Measurements from ENCODE around the gene GUCA1C.

GUCA1C gene

DNA sequence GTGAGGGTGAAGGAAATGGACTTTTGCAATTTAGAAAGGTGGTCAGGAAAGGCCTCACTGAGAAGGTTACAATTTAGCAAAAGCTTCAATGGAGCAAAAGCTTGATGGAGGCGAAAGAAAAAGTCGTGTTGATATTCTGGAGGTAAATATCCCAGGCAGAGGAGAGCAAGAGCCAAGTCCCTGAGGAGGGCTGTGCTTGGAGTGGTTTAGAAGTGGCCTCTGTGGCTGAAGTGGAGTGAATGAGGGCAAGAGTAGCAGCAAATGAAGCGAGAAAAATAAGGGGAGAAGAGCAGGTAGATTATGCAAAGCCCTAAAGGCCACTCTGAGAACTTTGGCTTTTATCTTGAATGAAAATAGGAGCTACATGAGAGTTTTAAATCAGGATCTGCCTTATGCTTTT lies 54.1 kb downstream of the GUCA1C start:
- DNase-seq, result no peak

DNA sequence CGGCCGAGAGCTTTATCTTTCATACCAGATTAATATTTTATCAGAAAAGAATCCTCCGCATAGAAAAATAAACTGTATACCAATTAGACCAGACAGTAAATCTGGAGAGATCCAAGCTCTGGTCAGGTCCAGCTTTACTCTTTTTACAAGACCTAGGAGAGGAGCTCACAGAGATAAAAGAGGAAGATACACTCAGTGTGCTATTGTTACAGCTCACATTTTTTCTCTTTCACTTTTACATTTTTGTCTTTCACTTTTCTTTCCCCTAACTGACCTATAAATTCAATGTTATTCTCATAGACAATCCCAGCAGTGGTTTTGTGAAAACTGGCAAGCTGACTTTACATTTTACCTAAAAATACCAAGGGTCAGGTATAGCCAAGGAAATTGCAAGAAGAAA lies 55.8 kb downstream of the GUCA1C start:
- no peak for DNase-seq

DNA sequence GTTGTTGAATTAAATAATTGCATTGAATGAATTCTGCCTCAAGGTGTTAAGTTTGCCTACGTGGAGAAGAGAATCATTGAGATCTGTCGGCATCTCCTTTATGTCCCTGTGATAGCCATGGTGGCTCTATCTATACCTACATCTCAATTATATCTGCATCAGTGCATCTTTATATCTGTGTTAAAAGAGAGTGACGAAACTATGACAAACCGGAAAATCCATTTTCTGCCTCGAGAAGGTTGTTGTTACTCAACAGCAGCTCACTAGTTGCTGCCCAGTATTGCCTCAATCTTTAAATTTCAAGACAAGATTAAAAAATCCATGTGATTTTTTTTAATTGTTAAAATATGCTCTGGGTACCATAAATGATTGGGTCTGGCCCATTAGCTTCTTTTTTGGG lies 58.7 kb downstream of the GUCA1C start:
- no peak for DNase-seq

DNA sequence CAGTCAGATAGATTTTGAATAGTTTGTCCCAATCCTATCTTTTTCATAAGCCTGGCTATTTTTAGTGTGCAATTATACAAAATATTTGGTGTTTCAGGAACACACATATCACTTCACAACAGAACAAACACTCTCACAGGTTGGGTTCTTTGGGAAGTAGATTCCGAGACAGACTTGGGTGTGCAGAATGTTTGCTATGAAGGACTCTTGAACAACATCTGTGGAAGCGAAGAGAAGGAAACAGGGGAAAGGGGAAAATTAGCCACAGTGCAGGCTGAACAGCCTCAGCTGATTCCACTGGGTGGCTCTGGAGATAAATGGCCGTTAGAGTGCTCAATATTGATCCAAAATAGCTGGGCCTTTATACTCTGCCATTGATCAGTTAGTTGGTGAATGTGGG lies 61.8 kb downstream of the GUCA1C start:
- no peak for DNase-seq

DNA sequence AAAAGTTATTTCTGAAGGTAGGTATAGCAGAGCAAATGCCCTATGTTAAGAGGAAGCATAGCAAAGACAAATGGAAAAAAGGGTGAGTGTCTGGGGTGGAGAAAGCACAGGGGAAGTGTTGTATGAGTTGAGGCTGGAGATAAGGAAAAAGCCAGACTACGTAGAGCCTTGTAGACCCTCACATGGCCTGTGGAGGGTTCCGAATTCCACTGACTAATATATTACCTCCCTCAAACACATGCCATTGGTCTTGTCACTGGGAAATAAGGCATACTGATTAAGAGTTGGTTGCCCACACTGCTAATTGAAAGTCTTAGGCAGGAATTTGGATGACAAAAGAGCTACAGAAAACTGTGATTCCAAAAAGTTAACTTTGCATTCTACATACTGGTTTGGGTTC lies 65.9 kb downstream of the GUCA1C start:
- DNase-seq, result no peak

DNA sequence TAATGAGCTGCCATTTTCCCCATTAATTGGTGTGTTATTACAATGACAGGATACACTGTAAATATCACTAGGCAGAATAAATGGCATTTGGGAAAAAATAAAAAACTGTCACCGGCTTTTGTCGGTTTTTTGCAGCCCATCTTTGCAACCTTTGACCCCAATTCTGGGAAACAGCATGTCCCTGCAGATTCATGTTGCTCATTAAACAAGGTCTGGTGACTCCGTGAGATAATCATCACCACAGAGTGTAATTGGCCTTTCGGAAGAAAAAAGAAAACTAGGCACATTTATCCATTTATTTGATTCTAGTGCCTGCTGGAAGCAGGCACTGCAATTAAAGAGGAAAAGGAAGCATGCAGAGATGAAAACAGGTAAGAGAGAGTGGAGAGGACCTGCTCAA lies 66.6 kb downstream of the GUCA1C start:
- no peak for DNase-seq

DNA sequence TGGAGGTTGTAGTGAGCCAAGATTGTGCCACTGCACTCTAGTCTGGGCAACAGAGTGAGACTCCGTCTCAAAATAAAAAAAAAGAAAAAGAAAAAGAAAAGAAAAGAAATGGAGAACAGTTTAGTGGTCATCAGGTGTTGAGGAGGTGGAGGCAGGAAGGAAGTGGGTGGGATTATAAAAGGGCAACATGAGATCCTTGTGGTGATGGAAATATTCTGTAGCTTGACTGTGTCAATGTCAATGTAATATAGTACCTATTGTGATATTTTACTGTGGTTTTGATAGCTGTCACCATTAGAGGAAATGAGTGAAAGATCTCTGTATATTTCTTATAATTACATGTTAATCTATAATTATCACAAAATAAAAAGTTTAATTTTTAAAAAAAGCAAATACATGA lies 70.3 kb downstream of the GUCA1C start:
- DNase-seq, result no peak

DNA sequence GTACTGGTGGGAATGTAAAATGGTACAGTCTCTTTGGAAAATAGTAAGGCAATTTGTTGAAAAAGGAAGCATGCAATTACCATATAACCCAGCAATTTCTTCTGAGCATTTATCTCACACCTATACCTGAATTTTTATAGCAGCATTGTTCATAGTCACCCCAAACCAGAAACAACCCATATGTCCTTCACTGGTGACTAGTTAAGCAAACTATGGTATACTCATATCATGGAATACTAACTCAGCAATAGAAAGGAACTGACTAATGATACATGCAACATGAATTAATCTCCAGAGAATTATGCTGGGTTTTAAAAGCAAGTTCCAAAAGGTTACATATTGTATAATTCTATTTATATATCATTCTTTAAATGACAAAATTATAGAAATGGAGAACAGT lies 70.9 kb downstream of the GUCA1C start:
- DNase-seq, result no peak

DNA sequence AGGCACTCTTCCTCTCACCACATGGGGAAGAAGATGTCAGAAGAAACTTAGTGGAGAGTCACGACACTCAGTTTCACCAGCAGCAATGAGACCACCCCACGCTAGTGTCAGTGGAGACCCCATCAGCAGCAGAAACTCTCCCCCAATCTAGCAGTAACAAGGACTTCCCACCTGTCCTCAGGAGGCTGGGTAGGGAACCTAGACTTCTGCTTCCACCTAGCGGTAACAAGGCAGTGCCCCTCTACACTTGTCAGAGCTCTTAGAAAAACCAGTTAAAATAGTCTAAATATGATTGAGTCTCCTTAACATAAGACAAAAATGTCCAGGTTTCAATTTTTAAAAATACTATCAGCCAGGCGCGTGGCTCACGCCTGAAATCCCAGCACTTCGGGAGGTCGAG lies 73.8 kb downstream of the GUCA1C start:
- DNase-seq, result no peak

DNA sequence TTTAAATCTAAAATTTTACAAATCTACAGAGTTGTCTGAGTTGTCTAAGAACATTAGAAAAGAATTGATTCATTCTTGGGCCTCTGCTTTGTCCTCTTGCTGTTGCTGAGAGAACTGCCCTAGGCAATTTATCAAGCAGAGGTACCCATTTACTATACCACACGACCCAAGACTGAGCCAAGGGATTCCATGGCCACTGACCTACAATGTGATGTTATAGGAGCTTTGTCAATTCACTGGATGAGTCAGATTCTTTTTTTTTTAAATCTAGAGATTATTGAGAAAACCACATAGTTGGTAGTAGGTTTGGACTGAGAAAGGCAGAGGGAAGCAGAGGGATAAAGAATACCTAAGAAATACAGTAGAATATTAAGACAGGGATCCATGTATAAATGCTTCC lies 75.8 kb downstream of the GUCA1C start:
- no peak for DNase-seq

DNA sequence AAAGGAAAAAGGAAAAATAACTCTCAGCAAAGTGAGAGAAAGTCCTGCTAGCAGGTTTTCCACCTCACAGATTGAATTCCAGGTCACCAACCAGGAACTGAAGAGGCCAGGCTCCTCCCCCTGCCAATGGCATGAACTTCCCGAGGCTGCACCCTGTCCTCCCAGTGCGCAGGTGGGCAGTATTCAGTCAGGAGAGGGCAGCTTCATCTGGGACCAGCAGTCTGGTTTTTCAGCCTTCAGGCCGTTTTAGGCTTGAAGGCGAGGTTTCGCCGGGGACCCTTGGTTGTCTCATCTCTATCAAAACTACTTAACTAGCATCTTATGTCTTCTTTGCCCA lies 89.9 kb downstream of the GUCA1C start:
- no peak for DNase-seq

DNA sequence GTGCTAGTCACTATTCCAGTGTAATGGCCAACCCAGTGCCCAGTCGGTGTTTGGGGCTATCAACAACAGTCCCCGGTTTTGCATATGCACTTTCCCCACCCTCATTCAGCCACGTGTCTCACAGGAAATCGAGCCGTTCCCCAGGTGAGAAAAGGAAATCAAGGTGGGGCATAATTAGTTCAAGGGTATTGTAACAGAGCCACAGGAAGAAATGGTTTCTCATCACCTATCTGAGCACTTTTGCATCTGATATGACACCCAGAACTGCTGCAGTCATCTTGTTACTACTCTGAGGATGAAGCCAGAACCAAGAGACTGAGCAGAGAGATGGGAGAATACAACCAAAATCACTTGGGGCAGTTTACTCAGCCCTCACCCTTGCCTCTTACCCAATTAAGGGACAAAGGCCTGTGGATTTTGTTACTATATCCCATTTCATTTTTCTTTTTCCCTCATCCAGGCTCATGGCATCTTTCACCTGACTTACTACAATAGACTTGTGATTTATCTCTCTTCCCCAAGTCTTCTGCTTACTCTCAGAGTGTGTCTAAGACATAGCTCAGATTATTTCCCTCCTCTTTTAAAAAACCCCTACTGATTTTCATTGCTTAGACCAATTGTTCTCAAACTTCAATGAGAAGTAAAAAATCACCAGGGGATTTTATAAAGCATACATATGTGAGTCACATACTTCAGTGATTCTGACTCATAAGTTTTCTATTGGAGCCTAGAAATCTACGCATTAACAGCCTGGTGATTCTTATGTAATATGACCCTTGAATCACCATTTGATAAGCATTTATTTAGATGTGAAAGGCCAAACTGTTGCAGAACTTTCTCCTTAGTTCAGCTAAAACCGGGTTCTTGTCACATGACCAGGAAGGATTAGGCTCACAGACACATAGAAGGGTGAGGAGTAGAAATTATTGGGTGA lies 90.5 kb downstream of the GUCA1C start:
- DNase-seq, result peak; percentile 71

DNA sequence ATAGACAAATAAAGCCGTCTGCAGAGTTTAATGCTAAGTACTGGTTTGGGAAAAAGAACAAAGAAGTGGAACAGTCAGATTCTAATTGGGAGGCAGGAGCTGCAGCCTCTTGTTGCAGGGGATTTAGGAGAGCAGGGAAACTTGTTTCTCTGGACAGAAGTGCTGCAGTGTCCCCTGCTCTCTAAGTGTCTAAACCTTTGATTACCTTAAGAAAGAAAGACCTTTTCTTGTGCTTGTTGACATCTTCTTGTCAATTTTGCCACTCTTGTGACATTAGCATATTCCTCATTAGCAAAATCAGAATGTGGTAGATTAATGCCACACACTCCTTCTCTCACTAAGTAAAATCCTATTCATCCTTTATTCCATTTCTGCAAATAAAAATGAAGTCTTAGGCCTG lies 92.3 kb downstream of the GUCA1C start:
- DNase-seq, result no peak

Measured in fibroblast of skin of right biceps (primary cell).